NCI-H187 treated with DMSO at 0.1 percent for 48 hours (cell line): ENCODE results near the gene CELF2.

Experiments
- DNase-seq: peaks from one replicate; lab custom pipeline; 2025; lab: John Stamatoyannopoulos, UW

CELF2 gene

DNA sequence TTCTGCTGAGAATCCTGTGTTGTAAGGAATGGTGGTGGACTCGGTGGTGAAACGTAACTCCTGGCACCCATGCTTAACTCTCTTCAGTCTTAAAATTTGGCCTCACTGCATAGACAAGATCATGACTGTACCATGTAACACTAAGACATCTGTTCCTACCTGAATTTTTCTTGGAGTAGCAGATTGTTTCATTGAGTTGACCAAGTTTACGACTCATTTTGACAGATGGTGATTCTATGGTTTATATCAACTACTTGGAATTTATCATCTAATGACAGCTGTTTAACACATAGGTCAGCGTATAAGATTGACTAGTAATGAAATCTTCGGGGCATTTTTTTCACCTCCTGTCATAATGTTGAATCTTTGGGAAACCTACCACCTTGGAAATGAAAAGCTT is 184.2 kb downstream of the CELF2 start:
- DNase-seq = no peak

DNA sequence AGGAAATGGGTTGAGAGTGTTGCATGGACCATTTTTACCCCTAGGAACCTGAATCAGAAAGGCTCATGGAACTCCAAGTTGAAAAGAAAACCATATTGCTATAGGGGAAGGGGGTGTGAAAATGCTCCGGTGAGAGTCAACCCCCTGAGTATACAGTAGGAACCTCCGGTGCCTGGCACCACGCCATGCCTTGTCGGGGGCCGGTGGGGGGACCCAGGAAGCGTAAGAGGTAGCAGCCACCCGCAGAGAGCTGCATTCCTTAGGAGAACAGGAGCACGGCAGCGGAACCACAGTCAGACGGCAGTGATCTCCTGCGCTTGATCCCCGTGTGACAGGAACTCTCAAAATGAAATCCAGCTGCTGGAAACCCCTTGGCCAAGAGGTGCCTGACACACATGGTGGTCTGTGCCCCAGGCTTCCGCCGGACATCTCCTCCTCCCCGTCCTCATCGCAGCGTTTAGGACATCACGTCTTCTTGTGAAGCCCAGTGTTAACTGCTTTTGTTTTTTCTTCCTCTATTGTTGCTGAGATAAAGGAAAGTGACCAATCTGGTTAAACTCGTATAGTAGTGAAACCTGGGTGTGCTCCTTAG is 186.8 kb downstream of the CELF2 start:
- no peak for DNase-seq

DNA sequence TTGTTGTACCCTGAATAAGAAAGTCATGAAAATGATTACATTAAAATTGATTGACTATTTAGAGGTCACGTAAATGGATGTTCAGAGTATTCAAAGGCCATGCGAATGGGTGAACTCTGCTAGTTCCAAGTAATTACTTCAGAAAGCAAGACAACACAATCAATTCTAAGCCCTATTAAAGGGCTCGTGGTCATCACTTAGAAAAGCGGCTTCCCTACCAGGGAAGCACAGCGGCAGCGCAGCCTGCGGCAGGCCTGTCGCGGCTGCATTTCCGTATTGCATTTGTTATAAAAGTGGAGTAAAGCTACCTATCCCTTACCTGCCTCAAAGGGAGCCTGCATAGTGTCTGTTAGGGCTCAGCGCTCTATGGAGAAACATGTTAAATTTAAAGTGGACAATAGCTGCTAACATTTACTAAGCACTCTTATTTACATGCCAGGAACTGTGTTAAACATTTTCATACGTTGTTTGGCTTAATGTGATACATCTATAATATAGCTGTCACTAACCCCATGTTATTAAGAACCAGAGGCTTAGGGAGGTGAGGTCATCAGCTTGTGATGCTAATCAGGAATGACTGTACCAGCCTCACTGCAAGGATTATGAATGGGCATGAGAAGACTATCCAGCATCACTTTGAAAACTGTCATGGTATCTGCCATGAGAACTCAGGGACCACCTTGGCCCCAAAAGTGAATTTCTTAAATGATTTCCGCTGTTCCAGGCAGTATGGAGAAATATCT is 187.5 kb downstream of the CELF2 start:
- DNase-seq = no peak

DNA sequence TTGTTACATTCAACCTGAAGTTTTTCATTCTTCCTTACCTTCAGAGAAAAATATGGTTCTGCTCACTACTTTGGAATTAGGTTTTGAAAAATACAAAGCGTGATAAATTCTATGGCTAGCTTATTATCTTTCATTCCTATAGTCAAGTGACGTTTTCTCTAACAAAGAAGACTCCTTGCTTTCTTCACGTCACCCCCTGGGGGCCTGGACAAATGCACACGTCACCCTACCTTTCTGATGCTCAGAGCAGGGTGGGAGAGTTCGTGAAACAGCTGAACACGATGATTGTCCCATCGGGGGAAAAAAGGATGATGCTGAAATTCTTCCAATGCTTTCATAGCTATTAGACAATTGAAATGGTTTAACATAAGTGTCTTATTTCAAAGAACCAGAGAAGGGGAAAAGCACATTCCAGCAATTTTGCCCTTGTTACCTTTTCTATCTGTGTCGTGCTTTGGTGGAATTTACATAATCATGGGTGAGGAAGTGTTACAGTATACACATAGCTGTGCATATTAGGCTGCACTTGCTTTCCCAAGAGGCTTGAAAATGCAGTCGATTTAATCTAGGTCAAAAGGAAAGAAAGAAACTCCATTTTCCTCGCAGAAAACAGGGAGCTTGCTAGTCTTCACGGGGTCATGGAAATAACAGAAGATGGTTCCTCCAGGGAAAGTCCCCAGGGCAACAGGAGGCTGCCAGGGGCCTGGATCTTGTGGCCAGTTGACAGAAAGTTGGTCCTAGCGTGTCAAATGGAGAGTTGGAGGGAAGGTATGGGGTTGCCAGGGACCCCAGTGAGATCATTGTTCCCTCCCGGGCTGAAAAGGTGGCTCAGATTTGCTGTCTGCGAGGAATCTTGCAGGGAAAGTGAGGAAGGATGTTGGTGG is 189.2 kb downstream of the CELF2 start:
- DNase-seq = no peak

DNA sequence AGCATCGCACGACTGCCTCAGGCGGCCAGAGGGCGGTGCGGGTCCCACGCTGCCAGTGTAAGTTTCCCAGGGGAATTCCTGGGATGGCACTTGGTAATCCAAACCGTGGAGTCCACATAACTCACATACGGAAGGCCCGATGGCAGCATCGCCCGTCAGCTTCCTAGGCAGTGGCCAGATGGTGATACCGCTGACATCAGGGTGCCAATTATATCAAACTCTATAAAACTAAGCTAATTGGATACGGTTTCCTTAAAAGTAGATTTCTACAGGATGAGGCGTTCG is 189.8 kb downstream of the CELF2 start:
- DNase-seq = no peak

DNA sequence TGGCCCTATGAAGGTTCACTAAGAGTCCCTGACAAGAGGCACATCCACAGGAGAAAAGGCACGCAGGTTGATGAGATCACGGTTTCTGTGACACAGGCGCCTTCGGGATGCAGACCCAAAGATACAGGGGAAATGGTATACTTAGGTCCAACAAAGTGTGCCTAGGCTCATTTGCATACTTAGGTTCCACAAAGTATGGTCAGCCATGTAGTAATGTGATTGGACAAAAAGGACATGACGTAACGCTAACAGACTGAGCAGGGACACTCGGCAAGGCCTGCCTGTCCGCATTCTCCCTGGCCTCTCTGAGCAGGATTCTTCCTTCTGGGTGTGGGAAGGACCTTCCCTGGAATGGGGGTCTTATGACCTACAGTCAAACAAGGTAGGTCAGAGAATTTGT is 190.6 kb downstream of the CELF2 start:
- DNase-seq = no peak

DNA sequence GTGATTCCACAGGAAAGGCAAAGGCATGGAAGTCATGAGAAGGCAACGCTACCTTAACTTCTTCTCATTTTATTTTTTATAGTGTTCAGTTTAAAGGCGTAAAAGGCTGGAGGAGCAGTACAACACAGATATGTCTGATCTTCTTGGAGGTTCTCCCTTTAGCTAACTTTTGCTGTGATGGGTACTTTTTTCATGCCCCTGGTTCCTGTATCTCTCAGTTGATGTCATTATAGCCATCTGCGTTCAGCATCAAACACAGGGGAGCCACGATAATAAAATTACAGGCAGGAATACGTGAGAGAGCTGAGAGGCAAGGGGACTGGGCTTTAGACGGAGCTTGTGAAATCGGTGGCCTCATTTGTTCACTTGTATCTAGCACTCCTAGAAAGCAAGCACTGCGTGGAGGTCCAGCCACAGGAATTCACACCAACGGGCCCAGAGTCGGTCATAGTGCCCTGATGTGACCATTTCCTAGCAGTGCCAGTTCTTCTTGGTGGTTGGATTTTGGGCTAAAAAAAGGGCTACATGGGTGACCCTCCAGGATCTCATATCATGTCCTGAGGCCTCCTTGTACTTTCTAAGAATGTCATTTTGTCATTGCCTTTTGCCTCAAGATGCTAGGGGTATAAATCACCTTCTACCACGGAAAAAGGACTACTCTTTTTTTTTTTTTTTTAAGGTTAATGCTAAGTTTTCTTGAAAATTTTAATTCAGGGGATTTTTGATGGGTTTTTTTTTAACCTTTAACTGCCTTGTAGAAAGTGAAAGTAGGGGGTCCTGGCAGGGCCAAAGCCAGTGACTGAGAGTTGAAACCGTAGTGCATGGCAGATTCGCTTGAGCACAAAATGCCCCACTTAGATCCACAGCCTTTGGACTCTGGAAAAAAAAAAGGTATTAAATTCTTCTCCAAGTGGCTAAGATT is 191.5 kb downstream of the CELF2 start:
- DNase-seq = no peak

DNA sequence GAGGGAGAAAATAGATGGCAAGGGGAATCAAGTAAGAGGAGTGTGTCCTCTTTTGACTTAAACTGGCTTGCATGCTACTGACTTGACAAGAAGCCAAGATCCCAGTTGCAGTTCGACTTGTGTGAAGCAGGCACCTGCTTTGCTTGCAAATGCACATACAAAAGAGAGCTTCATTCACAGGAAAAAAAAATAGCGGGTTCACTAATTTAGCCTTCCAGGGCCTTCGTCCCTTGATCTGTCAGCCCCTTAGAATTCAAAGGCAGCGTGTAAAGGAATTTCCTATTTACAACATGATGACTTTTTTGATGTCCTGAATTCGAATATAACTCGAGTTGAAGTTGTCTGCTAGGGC is 192.1 kb downstream of the CELF2 start:
- no peak for DNase-seq

DNA sequence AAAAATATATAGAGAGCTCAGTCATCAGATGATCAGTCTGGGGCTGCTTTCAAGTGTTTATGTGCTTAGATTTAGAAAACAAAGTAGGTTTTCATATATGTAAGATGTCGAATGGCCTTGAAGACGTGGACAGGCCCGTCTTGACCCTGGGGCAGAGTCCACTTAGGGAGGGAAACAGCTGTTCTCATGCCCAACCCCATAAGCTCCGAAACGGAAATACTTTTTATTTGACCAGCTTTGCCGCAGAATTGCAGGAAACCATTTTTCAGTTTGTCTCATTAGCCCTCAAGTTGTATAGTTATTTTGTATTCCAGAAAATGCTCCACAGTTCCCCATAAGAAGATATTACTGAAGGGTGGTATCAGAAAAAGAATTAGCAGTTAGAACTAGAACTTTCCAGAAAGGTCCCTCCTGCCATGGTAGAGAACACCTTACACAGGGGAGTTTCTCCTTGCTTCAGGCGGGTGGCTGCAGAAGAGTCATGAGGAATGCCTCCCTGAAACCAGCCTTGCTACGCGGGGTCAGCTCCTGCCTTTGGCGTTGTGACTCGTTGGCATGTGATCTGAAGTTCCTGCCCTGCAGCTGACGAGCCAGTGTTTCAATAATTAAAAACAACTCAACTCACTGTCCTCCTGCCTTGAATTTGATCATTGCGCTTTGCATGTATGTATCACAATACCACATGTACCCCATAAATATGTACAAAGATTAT is 192.7 kb downstream of the CELF2 start:
- no peak for DNase-seq

DNA sequence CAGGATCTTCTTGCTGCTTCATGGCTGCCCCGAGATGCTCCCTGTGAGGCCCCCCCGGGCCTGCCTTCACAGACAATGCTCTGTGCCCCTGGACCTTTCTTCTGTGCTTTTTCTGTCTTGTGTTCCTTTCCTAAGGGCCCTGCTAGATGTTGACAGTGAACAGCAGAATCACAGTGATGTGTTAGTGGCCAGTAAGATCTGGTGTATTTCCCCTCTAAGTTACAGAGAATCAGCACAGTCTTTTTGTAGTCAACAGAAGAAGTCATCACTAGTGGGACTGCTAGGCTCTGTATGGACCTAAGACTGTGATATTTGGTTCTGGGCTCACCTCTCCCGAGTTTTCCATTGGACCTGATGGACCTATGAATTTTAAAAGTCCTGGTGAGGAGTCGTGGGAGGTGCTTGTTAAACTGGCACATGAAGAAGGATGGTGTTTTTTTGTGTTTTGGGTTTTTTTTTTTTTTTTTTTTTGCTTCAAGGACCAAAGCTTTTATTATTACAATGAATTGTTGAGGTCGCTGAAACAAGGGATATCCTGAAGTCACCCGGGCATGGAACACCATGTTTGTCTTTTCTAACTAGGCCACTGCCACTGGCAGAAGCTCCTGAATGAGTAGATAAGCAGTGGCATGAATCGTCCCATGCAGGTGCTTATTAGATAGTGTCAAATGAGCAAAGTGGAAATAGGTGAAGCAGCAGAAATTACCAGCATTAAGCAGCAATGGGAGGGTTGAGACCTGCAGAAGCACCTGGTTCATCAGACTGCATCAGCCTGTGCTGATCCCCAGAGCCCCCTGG is 194.8 kb downstream of the CELF2 start:
- no peak for DNase-seq

DNA sequence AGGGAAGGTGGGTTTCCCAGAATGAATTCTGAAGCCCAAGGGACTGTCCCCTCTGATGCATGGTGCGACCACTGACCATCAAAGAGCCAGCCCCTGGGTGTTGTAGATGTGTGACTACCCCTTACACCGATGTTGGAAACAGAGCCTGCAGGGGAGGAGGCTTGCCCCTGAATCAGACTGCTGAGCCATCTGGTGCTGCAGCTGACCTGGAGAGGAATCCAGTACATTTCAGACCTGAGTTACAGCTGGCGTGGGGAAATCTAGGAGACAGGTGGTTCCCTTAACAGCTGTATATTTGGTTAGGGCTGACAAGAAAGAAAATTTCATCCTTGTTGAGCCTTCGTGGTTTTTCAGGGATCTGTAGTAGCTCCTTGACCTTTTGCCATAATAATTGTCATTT is 195.5 kb downstream of the CELF2 start:
- no peak for DNase-seq

DNA sequence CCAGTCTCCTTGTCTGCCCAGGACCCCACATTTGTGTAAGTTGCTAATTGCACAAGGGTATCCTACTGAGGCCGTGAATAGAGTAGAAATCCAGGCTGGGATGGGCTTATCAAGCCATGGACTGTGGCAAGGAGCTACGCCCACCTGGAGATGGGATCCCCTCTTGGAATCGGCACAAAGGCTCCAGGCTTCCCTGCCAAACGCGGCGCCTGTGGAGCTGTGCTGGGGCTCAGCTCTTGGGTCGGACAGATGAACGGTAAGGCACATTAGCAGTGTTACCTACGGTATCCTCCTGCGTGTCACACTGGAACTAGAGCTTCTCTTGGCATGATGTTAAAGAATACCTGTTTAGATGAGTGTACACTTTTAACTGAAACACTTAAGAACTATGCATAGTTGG is 196.7 kb downstream of the CELF2 start:
- no peak for DNase-seq

DNA sequence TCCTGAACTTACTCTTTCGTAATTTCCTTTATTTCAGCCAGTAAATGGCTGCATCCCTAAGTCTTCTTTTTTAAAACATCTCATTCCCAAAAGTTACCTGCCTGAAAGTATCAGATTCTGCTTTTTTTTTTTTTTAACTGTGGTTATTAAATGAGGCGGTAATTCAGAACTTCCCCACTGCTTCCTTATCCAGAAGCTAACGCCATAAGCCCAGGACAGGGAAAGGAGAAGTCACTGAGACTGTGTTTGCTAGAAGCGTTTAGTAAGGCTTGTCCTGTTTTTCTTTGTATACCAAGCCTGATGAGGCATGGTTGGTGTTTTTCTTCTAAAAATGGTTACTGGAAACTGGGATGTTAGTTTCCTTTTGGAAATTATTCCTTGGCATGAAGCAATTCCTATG is 197.8 kb downstream of the CELF2 start:
- DNase-seq = no peak

DNA sequence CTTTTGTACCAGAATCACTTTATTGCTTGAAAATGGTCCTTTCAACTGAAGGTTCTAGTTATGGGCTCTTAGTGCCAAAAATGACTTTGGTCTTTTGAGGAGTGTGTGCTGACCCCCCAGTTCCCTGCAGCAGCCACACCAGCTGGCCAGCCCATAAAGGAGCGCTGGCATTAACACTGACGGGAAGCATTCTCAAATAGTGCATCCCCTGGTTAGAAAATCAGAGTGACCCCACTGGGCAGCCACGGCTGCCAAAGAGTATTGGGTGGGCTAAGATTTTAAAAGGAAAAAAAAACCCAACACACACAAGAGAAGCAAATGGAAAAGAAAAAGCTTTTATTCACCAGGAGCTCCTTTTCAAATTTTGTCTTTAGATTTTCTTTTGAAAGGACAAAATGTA is 199.8 kb downstream of the CELF2 start:
- DNase-seq = no peak

DNA sequence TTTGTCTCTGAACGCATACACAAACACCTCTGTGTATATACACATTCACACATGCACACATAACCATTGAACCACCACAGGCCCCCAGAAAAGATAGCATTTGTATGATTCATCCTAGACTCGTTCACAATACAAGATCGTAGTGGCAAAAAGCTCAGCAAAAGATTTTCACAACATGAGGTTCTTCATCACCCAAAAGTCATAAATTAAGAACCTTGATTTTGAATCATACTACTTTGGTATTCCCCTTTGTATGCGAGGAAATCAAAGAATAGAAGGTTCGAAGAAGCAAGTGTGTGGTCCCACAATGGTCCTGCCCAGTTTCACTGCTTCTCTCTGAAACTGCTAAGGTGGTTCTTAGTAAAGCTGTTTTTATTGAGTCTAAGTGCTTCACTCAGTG is 200.7 kb downstream of the CELF2 start:
- no peak for DNase-seq

DNA sequence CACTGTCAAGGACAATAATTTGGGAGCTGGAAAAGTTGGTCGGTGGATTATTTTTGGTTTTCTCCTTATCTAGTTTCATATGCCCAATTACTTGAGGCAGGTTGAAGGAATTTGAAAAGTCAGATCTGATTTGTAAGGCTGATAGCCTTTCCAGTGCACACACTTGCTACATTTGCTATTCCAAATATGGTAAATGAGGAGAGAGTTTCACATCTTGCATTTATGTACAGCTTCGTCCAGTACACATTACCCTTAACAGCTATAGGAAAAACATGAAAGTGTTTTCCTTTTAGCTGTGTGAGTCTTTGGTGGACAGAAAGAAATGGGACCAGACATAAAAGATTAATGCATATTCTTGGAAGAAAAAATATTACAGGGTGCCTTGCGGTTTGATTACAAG is 201.8 kb downstream of the CELF2 start:
- no peak for DNase-seq

DNA sequence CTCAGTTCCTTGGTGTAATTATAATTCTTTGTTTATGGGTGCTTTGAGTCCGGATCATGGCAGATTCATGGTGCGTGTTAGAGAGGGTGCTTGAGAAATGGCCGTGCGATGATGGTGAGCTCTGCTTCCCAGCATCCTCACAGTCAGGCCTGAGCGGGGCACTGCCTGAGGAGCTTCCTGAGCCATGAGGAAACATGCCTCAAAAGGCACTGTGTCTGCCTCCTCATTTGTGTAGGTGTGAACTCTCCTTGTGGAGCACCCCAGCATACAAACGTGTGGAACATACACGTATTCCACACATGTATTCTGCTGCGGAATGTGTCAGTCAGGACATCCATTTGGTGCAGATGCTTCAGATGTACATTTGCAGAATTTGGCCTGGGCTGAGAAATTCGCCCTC is 205.4 kb downstream of the CELF2 start:
- no peak for DNase-seq

DNA sequence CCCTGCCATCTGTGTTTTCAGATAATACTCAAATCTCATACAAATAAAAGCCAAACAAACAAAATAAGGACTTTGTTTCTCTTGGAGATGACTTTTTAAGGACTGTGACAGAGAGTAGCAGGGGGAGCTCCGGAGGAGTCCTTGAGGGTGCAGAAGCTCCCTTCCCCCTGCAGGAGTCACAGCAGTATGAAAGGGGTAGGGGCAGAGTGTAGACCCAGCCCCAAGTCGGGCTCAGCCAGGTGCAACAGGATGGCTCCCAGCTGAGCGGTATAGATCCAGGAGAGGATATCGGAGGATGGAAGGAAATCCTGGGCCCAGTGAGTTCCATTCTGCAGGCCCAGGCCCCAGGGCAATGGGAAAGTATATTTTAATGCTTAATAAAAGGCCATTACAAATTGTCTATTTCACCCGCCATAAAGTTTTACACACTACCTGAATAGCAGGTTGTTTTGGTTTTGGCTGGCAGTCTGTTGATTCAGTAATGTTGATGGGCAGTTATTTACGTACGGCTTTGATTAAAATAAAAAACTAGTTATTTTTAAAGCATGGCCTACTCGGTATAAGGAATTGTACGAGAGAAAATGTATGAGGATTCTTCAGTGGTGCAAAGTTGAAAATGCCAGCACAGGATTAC is 206.0 kb downstream of the CELF2 start:
- no peak for DNase-seq

DNA sequence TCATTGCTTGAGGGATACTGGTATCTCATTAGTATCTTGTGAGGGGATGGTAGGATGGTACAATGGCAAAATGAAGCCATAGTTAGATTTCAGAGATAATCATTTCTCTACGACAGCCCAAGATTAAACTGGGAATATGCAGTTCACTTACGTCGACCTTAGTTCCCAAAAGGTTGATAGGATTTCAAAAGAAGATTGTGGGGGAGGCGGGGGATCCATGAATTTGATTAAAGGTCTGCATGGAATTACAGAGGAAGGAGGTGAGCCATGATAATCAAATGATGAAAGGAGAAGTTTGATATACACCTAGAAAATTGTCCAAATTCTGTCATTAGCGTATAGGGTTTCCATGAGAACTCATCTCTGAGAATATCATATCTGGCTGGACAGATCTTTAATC is 206.6 kb downstream of the CELF2 start:
- no peak for DNase-seq

DNA sequence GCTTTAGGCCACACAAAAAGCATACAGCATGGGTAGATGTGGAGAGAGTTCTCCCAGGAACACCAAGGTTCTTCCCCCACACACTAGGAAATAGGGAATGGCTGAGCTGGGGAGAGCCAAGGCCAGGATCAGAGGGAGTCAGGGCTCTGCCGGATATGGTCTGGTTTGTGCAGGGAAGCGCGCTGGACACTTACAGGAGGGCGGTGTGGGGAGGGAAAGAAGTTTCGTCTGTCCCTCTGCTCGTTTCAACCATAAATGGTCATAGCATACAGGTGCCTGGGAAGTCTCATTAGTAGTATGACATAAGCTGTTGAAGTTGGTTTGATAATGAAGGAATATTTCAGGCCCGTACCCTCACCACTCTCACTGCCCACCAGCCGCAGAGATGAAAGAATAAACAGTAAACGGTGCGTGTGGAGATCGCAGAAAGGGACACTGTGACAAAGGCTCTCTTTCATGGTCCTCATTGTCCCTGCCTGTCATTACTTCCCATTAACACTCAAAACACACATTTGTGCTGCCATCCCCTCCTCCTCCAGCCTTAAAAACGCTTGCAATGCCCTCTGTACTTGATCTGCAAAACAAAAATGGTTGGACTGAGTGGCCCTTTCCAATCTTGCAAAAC is 207.2 kb downstream of the CELF2 start:
- DNase-seq = no peak
